Measurements from ENCODE around the gene KIF24. TPM values are rescaled to one million over a fixed set of nuclear protein-coding genes. Genes with fewer than 3 reads are reported as not detected.

The KIF24 gene
- total and polyA plus RNA-seq, 2 donors (not counting 1 experiment from before 2014, with no cell fraction given) = 0.94 to 1.2 TPM

DNA sequence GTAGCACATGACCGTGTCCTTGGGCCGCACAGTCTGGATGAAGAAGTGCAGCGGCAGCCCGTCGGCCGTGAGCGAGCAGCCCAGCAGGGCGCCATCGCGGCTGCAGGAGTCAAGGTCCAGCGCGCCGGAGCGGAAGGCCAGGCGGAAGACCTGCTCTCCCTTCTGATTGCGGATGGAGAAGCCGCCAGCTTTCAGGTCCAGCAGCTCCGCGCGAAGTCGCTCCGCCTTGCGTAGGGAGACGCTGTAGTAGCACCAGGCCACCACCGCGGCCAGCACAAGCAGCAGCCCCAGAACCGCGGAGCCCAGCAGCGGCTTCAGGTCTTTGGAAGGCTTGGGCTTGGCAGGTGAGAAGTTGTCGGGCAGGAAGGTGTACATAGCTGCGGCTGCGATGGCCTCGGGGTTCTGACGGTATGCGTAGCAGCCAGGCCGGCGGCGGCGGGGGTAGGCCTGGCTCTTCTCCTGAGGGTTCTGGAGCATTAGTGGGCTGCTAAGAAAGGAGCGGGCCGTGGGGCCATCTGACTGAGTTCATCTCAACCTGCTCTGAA is 43.5 kb upstream of the KIF24 start:
- no peaks in the 10 kb centered on the region for H3K36me3 ChIP-seq (ENCODE audit: control insufficient read depth, insufficient read depth, low read length)
- H3K79me2 ChIP-seq (ENCODE audit: control insufficient read depth, insufficient read depth, low read length) = no peaks in the 10 kb centered on the region
- no peak overlapping the region for H3K4me2 ChIP-seq (ENCODE audit: extremely low read depth, insufficient read depth, low read length)
- no peaks in the 10 kb centered on the region for H3K4me1 ChIP-seq (ENCODE audit: control insufficient read depth, extremely low read depth, insufficient read depth, low read length)
- H3K27ac ChIP-seq (ENCODE audit: insufficient read depth, low read length) = no peak overlapping the region
- H3K9ac ChIP-seq (ENCODE audit: insufficient read depth, low read length) = no peak overlapping the region
- H3K4me3 ChIP-seq (replicated peaks in 1 of 4; ENCODE audit: control extremely low read depth in 1 of 4, insufficient read depth in 1 of 4, low read depth in 3 of 4, low read length in 4 of 4) = no peak overlapping the region
- no peaks in the 10 kb centered on the region for H3K9me3 ChIP-seq (ENCODE audit: control insufficient read depth, insufficient read depth, low read depth, low read length)
- H3K27me3 ChIP-seq (ENCODE audit: control insufficient read depth, insufficient read depth, low read length) = peaks cover 17% of the 10 kb centered on the region
- no peak for DNase-seq (ENCODE audit: low read depth in 2 of 2)
- H4K20me1 ChIP-seq (ENCODE audit: control insufficient read depth, extremely low read depth, insufficient read depth, low read length) = no peaks in the 10 kb centered on the region
- TF ChIP-seq EZH2 (IDR thresholded peaks at IDR 0.05; ENCODE audit: low read length, missing control alignments) = no peak
- TF ChIP-seq, protein P1, sequence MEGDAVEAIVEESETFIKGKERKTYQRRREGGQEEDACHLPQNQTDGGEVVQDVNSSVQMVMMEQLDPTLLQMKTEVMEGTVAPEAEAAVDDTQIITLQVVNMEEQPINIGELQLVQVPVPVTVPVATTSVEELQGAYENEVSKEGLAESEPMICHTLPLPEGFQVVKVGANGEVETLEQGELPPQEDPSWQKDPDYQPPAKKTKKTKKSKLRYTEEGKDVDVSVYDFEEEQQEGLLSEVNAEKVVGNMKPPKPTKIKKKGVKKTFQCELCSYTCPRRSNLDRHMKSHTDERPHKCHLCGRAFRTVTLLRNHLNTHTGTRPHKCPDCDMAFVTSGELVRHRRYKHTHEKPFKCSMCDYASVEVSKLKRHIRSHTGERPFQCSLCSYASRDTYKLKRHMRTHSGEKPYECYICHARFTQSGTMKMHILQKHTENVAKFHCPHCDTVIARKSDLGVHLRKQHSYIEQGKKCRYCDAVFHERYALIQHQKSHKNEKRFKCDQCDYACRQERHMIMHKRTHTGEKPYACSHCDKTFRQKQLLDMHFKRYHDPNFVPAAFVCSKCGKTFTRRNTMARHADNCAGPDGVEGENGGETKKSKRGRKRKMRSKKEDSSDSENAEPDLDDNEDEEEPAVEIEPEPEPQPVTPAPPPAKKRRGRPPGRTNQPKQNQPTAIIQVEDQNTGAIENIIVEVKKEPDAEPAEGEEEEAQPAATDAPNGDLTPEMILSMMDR (conservative IDR thresholded peaks at IDR 0.05 in 1 of 2, IDR thresholded peaks at IDR 0.05 in 1 of 2; ENCODE audit: low read depth in 1 of 2, low read length in 2 of 2) = no peak
- no peak overlapping the region for H2AFZ ChIP-seq (ENCODE audit: low read length)

DNA sequence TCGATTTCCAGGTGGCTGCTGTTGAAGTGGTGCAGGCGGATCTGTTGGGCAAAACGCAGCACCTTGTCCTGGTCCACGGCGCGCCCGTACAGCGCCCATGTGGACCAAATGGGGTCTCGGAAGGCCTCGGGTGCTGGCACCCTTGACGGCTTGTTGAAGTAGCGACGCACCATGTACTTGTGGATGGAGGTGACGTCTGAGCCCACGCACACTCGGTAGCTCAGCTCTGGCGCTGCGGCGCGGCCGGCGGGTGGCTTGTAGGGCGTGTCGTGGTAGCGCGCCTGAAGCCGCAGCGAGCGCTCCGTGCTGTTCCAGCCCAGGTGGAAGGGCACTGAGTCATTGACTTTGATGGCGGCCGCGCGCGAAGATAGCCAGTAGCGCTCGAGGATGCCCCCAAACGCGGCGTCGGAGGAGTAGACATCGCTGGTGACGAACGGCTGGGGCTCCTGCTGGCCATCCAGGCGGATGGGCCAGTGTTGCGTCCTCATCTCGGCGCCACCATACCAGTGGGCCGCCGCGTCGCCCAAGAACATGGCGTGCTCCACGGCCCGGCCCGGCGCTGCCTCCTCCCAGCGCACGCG is 42.9 kb upstream of the KIF24 start:
- TF ChIP-seq EZH2 (IDR thresholded peaks at IDR 0.05; ENCODE audit: low read length, missing control alignments) = no peak
- TF ChIP-seq, protein P1 (conservative IDR thresholded peaks at IDR 0.05 in 1 of 2, IDR thresholded peaks at IDR 0.05 in 1 of 2; ENCODE audit: low read depth in 1 of 2, low read length in 2 of 2) = no peak
- H3K36me3 ChIP-seq (ENCODE audit: control insufficient read depth, insufficient read depth, low read length) = no peaks in the 10 kb centered on the region
- no peak overlapping the region for H2AFZ ChIP-seq (ENCODE audit: low read length)
- no peaks in the 10 kb centered on the region for H3K9me3 ChIP-seq (ENCODE audit: control insufficient read depth, insufficient read depth, low read depth, low read length)
- no peak overlapping the region for H3K9ac ChIP-seq (ENCODE audit: insufficient read depth, low read length)
- no peak overlapping the region for H3K4me3 ChIP-seq (replicated peaks in 1 of 4; ENCODE audit: control extremely low read depth in 1 of 4, insufficient read depth in 1 of 4, low read depth in 3 of 4, low read length in 4 of 4)
- DNase-seq (ENCODE audit: low read depth in 2 of 2) = no peak
- no peaks in the 10 kb centered on the region for H3K4me1 ChIP-seq (ENCODE audit: control insufficient read depth, extremely low read depth, insufficient read depth, low read length)
- H4K20me1 ChIP-seq (ENCODE audit: control insufficient read depth, extremely low read depth, insufficient read depth, low read length) = no peaks in the 10 kb centered on the region
- H3K79me2 ChIP-seq (ENCODE audit: control insufficient read depth, insufficient read depth, low read length) = no peaks in the 10 kb centered on the region
- H3K27me3 ChIP-seq (ENCODE audit: control insufficient read depth, insufficient read depth, low read length) = peaks cover 17% of the 10 kb centered on the region
- no peak overlapping the region for H3K4me2 ChIP-seq (ENCODE audit: extremely low read depth, insufficient read depth, low read length)
- no peak overlapping the region for H3K27ac ChIP-seq (ENCODE audit: insufficient read depth, low read length)

DNA sequence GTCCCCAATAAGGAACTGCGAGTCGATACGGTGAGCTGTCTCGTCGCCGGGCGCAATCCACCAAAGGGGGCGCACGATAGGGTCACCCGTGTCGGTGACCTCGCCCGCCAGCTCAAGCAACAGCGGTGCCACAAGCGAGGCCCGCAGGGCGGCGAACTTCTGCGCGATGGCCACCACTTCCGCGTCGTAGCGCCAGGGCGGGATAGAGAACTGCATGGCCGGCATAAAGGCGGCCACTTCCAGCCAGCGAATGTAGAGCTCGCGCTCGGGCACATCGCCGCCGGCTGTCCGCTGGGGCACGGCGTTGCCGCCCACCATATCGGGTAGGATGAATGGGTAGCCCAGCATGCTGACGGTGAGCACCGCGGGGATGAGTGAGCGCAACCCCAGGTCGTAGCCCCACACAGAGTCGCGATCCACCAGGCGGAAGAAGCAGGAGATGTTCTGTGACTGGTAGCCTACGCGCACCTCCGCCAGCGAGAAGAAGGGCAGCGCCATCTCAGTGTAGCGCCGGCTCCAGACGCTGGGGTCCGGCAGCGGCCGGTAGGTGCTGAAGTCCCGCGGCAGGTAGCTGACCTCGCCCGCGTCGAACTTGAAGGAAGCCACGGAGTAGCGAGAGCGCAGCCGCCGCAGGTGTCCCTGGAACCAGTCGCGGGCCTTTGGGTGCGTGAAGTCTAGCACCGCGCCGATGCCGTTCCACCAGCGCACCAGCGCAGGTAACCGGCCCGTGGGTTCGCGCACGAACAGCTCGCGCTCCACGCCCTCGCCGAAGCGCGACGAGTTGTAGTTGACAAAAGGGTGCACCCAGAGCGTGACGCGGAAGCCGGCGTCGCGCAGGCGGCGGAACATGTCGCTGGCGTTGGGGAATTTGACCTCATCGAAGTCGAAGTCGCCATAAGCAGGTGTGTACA is 42.2 kb upstream of the KIF24 start:
- no peak overlapping the region for H3K27ac ChIP-seq (ENCODE audit: insufficient read depth, low read length)
- H3K79me2 ChIP-seq (ENCODE audit: control insufficient read depth, insufficient read depth, low read length) = no peaks in the 10 kb centered on the region
- peak in 1 of 2 donors; percentile 11 for DNase-seq (ENCODE audit: low read depth in 2 of 2)
- no peaks in the 10 kb centered on the region for H3K36me3 ChIP-seq (ENCODE audit: control insufficient read depth, insufficient read depth, low read length)
- TF ChIP-seq, protein P1 (conservative IDR thresholded peaks at IDR 0.05 in 1 of 2, IDR thresholded peaks at IDR 0.05 in 1 of 2; ENCODE audit: low read depth in 1 of 2, low read length in 2 of 2) = no peak
- peak; percentile 66 for TF ChIP-seq EZH2 (IDR thresholded peaks at IDR 0.05; ENCODE audit: low read length, missing control alignments)
- peaks cover 17% of the 10 kb centered on the region for H3K27me3 ChIP-seq (ENCODE audit: control insufficient read depth, insufficient read depth, low read length)
- no peak overlapping the region for H3K9ac ChIP-seq (ENCODE audit: insufficient read depth, low read length)
- H3K4me2 ChIP-seq (ENCODE audit: extremely low read depth, insufficient read depth, low read length) = peak overlapping the region; percentile 64
- peak overlapping the region; percentile 26 for H2AFZ ChIP-seq (ENCODE audit: low read length)
- H3K4me3 ChIP-seq (replicated peaks in 1 of 4; ENCODE audit: control extremely low read depth in 1 of 4, insufficient read depth in 1 of 4, low read depth in 3 of 4, low read length in 4 of 4) = peak overlapping the region in 2 of 4 experiments; percentile 25 to 47
- no peaks in the 10 kb centered on the region for H4K20me1 ChIP-seq (ENCODE audit: control insufficient read depth, extremely low read depth, insufficient read depth, low read length)
- H3K9me3 ChIP-seq (ENCODE audit: control insufficient read depth, insufficient read depth, low read depth, low read length) = no peaks in the 10 kb centered on the region
- no peaks in the 10 kb centered on the region for H3K4me1 ChIP-seq (ENCODE audit: control insufficient read depth, extremely low read depth, insufficient read depth, low read length)
